Keratinocyte (primary cell): ENCODE measurements around the gene NIM1K.

Experiments
- EZH2 ChIP-seq: IDR thresholded peaks from one replicate; pipeline ENCODE4 v1.6.1; 2012; ENCODE audit warnings: inconsistent platforms, mild to moderate bottlenecking, low read length, moderate library complexity
- TF ChIP-seq, protein P1 (sequence below), 3 experiments: IDR thresholded peaks in 1 of 3; conservative IDR thresholded peaks in 1 of 3; optimal IDR thresholded peaks in 1 of 3; 2 replicates in 2 of 3; 3 replicates in 1 of 3; pipeline versions ENCODE3 to v1.5.1; 2011; ENCODE audit warnings: low read length in 3 of 3, mild to moderate bottlenecking in 3 of 3, moderate library complexity in 2 of 3, control low read depth in 1 of 3, inconsistent platforms in 1 of 3; ENCODE audit not compliant: insufficient read depth in 2 of 3; ENCODE audit errors: extremely low read depth in 1 of 3

DNA sequence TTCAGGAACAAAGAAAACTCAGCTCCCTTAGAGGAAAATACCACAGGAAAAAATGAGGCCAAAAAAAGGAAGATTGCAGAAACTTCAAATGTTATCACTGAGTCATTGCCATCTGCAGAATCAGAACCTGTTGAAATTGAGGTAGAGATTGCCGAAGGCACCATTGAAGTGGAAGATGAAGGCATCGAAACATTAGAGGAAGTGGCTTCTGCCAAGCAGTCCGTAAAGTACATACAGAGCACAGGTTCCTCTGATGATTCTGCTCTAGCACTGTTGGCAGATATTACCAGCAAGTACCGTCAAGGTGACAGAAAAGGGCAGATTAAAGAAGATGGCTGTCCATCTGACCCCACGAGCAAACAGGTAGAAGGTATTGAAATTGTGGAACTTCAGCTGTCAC, 30.8 kb upstream of the NIM1K start:
- TF ChIP-seq, protein P1, sequence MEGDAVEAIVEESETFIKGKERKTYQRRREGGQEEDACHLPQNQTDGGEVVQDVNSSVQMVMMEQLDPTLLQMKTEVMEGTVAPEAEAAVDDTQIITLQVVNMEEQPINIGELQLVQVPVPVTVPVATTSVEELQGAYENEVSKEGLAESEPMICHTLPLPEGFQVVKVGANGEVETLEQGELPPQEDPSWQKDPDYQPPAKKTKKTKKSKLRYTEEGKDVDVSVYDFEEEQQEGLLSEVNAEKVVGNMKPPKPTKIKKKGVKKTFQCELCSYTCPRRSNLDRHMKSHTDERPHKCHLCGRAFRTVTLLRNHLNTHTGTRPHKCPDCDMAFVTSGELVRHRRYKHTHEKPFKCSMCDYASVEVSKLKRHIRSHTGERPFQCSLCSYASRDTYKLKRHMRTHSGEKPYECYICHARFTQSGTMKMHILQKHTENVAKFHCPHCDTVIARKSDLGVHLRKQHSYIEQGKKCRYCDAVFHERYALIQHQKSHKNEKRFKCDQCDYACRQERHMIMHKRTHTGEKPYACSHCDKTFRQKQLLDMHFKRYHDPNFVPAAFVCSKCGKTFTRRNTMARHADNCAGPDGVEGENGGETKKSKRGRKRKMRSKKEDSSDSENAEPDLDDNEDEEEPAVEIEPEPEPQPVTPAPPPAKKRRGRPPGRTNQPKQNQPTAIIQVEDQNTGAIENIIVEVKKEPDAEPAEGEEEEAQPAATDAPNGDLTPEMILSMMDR (optimal IDR thresholded peaks at IDR 0.05 in 1 of 3, IDR thresholded peaks at IDR 0.05 in 1 of 3, conservative IDR thresholded peaks at IDR 0.05 in 1 of 3; ENCODE audit: extremely low read depth in 1 of 3, insufficient read depth in 2 of 3, low read length in 3 of 3) = no peak
- TF ChIP-seq EZH2 = no peak
